Inflammatory macrophage treated with lipopolysaccharide for 4 hours (primary cell): ENCODE results near the gene RABL6.

ENCODE experiments used
- DNase-seq: peaks from one replicate; pipeline ENCODE4 v3.0.0-alpha.2; 2020

The RABL6 gene

DNA sequence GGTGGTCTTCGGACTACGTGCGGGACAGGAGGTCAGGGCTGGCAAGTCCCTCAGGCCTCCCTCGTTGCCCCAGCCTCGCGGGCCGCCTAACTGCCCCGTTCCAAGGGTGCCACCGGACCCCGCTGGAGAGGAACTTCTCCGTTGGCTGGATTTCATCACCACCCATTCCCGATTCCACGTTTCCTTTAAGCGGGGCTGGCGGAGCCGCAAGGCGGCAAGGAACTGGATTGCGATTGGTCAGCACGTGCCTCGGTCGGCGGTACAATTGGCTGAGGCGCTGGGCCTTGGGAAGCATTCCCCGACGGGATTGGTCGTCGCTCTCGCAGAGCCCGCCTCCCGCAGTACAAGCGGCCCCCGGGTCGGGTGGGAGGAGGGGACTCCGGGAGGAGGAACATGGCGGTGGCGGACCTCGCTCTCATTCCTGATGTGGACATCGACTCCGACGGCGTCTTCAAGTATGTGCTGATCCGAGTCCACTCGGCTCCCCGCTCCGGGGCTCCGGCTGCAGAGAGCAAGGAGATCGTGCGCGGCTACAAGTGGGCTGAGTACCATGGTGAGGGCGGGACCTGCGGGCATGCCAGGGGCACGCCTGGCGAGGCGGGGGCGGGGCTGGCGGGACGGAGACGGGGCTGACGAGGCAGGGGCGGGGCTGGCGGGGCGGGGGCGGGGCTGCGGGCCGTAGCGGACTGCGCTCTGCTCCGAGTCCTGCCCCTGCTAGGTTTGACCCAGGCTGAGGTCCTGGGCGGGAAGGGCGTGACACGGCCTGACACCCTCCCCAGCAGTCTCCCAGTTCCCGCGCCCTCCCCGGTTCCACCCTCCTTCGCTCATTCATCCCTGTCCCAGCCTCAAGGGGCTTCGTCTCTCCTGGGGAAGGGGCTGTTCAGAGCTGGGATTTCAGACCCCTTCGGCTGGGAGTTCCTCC lies 41.6 kb downstream of the RABL6 start, which contains the start of gene PHPT1:
Gene PHPT1, plus strand, starts transcription at position 372 of the 922 bp plus-strand sequence. Its CDS starts 22 bp downstream, at position 394.
- peak; percentile 100 for DNase-seq

DNA sequence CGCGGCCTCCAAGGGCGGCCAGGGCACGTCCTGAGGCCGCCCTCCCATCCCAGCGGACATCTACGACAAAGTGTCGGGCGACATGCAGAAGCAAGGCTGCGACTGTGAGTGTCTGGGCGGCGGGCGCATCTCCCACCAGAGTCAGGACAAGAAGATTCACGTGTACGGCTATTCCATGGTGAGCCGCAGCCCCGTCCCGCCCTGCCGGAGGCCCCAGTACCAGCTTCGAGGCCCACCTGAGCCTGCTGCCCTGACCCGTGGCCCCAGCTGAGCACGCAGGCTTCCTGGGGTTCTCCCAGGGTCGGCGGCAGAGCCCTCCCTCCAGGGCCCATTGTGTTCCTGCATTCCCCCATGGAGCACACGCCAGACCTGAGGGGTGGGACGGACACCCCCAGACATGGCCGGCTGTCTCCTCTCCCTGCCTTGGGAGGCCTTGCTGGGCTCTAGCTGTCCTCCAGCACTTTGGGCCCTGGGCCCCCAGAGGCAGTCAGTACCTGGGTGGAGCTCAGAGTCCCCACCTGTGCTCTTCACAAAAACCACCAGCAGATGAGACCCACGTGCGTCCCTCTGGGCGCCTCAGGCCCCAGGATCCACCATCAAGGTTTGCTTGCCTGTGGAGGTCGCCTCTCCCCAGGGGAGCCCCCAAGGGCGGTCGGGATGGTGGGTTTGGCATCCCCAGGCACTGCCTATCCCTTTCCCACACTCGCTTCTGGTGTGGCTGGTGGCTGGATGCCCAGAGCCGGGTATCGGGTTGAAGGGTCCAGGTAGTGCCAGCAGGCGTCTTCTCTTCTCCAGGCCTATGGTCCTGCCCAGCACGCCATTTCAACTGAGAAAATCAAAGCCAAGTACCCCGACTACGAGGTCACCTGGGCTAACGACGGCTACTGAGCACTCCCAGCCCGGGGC lies 42.5 kb downstream of the RABL6 start:
- DNase-seq, result no peak

DNA sequence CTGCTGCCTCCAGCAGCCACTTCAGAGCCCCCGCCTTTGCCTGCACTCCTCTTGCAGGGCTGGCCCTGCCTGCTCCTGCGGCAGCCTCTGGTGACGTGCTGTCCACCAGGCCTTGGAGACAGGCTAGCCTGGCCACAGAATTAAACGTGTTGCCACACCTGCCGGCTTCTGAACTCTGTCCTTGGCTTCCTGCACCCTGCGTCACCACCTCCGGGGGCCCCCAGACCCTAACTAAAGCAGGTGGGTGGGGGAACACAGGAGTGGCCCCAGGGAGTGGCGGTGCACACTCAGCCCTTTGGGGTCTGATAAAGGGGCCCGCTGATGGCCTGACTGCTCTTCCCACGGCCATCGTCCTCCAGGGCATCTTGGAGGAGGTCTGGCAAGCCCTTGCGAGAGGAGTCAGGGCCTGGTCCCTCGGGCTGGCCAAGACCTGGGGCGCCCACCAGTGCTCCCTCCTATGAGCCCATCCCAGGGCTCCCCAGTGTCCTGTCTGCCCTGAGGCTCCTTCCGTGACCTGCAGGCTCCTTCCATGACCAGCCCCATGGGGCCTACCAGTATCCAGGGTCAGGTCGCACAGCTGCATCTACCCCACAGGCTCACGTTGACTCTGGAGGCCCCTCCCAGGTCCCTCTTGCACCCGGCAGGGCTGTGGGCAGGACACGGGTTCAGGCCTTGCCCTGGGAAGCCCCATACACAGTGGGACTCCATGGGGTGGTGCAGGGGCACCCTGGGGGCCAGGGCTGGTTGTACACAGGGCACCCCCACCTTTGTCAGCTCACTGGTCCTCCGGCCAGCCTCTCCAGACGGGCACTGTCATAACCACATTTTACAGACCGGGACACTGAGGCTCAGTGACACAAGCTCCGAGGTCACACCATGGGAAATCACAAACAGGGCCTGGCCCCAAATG lies 43.4 kb downstream of the RABL6 start:
- DNase-seq, result no peak

DNA sequence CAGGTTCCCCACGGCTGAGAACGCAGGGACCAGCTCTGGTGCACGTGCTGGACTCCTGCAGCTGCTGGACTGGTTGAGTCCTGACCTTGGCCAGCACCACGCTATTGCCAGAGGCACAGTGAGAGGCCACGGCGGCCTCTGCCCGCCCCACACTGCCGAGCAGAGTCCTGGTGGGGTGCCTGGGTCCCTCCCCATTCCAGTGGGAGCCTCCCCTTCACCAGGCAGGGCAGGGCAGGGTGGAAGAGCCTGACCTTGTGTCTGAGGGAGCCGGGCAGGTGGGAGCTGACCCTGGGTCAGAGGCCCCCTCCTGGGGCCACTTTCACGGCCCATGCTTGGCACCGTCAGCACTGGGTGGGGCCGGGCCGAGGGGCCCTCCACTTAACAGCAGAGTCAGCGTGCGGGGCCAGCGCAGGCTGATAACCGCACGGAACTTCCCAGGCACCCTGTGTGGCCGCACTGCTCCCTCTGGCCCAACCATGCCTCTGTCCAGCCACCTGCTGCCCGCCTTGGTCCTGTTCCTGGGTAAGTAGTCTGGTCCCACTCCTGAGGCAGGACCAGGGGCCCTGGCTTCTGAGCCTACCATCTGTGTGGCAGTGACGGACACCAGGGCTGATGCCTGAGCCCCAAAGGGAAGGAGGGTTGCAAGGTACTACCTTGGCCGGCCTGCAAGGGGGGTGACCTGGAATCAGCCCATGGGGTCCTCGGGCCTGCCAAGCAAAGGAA lies 44.4 kb downstream of the RABL6 start, which contains the start of gene MAMDC4:
Gene MAMDC4, plus strand, starts transcription at position 406 of the 723 bp plus-strand sequence. Its CDS starts 71 bp downstream, at position 477.
- no peak for DNase-seq

GRCh38 chr9:136852664-136853595 lies 45.2 kb downstream of the RABL6 start:
- DNase-seq, result no peak

DNA sequence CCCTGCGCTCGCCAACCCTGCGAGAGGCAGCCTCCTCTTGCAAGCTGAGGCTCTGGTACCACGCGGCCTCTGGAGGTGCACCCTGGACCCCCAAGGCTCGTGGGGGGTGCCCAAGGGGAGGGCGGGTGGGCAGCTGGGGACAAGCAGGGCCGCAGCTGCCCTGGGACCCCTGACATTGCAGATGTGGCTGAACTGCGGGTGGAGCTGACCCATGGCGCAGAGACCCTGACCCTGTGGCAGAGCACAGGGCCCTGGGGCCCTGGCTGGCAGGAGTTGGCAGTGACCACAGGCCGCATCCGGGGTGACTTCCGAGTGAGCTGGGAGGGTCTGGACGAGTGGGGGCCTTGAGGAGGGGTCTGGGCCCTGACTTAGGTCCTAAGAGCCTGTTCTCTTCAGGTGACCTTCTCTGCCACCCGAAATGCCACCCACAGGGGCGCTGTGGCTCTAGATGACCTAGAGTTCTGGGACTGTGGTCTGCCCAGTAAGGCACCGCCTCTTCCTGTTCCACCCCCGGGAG lies 45.9 kb downstream of the RABL6 start:
- no peak for DNase-seq

DNA sequence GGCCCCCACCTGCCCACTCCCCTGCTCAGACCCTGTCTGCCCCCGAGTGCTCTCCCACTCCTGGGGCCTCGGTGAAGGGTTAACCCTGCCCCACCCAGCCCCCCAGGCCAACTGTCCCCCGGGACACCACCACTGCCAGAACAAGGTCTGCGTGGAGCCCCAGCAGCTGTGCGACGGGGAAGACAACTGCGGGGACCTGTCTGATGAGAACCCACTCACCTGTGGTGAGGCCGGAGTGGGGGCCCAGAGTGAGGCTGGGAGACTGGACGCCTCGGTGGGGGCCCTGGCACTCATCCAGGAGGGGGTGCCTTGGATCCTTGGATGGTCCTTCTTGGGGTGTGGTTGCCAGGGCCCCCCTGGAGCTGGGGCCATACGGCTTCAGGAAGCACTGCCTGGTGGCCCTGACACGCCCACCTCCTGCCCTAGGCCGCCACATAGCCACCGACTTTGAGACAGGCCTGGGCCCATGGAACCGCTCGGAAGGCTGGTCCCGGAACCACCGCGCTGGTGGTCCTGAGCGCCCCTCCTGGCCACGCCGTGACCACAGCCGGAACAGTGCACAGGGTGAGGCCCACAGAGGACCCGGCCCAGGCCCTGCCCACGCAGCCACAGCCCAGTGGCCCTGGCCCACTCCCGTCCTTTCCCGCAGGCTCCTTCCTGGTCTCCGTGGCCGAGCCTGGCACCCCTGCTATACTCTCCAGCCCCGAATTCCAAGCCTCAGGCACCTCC lies 46.5 kb downstream of the RABL6 start:
- DNase-seq, result no peak

- no peak for DNase-seq
Observed at GRCh38 chr9:136854842-136855460, 47.2 kb downstream of the RABL6 start.

DNA sequence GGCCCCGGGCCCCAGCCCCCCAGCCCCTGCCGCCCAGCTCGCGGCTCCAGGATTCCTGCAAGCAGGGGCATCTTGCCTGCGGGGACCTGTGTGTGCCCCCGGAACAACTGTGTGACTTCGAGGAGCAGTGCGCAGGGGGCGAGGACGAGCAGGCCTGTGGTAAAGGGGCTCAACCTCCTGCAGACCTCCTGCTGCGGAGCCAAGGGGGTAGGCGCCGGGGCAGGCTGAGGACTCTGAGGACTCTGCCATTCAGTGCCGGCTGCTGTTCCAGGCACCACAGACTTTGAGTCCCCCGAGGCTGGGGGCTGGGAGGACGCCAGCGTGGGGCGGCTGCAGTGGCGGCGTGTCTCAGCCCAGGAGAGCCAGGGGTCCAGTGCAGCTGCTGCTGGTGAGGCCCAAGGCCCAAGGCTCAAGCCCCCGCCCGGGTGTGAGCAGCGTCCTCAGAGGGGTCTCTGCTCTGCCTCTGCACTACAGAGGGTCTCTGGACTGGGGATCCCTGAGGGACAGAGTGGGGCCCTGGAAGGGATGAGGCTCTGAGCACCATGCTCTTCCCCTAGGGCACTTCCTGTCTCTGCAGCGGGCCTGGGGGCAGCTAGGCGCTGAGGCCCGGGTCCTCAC lies 47.8 kb downstream of the RABL6 start:
- DNase-seq, result no peak

- no peak for DNase-seq
Observed at GRCh38 chr9:136856079-136856476, 48.3 kb downstream of the RABL6 start.

DNA sequence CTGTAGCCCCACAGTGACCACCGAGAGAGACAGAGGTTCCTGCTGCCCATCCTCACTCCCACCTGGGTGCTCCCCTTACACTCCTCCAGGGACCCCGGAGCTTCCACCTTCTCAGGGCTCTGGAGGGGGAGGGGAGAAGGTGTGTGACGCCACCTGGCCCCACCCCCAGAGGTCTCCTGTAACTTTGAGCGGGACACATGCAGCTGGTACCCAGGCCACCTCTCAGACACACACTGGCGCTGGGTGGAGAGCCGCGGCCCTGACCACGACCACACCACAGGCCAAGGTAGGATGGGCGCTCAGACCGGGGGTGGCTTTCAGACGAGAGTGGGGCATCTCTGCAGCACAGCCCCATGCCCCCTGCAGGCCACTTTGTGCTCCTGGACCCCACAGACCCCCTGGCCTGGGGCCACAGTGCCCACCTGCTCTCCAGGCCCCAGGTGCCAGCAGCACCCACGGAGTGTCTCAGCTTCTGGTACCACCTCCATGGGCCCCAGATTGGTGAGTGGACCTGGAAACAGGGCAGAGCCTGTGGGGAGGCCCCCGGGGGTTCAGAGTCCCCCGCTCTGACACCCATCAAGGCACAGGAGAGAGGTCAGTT lies 48.9 kb downstream of the RABL6 start:
- DNase-seq, result no peak

DNA sequence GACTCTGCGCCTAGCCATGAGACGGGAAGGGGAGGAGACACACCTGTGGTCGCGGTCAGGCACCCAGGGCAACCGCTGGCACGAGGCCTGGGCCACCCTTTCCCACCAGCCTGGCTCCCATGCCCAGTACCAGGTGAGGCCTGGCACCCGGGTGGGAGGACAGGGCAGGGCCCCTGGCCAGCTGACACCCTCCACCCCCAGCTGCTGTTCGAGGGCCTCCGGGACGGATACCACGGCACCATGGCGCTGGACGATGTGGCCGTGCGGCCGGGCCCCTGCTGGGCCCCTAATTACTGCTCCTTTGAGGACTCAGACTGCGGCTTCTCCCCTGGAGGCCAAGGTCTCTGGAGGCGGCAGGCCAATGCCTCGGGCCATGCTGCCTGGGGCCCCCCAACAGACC lies 49.4 kb downstream of the RABL6 start:
- no peak for DNase-seq

DNA sequence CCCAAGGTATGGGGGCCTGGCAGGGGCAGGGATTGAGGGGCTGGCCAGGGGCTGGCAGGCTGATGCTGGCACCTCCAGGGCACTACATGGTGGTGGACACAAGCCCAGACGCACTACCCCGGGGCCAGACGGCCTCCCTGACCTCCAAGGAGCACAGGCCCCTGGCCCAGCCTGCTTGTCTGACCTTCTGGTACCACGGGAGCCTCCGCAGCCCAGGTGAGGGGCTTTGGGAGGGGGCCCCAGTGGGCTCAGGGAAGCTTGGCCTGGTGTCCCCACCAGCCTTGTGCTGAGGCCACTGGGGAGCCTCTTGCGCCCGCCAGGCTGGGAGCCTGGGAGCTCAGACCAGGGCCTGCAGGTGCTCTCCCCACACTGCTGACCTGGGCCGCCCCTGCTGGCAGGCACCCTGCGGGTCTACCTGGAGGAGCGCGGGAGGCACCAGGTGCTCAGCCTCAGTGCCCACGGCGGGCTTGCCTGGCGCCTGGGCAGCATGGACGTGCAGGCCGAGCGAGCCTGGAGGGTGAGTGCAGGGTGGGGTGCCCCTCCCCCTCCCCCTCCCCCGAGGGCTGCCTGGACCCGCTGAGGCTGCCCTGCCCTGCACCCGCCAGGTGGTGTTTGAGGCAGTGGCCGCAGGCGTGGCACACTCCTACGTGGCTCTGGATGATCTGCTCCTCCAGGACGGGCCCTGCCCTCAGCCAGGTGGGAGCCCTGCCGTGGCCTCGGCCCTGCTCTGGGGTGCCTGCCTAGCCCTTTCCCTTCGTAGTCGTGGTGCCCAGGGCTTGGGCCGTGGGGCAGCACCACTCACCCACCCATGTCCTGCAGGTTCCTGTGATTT lies 50.0 kb downstream of the RABL6 start:
- no peak for DNase-seq

DNA sequence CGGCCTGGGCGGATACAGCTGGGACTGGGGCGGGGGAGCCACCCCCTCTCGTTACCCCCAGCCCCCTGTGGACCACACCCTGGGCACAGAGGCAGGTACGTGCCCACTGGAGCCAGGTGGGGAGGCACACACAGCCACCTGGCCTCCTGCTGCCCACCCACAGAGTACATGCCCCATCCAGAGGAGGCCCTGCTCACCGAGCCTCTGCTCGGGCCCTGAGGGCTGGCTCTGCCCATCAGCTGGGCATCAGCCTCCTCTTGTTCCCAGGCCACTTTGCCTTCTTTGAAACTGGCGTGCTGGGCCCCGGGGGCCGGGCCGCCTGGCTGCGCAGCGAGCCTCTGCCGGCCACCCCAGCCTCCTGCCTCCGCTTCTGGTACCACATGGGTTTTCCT lies 50.7 kb downstream of the RABL6 start:
- DNase-seq, result no peak

GRCh38 chr9:136858844-136859757 lies 51.4 kb downstream of the RABL6 start:
- no peak for DNase-seq

DNA sequence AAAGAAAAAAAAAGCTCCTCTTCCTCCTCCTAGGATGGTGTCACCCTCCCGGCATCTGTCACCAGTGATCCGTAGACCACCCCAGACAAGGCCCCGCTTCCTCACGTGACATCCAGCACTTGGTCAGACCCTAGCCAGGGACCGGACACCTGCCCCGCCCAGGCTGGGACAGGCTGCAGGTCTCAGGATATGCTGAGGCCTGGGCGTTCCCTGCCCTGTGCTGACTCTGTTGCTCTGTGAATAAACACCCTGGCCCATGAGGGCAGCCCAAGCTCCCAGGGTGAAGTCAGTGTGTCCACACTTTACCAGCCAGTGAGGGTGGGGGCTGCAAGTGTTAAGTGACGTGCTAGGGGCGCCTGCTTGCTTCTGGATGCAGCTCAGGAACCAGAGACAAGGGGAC lies 52.8 kb downstream of the RABL6 start:
- DNase-seq, result no peak
